NCI-H1092 (cell line): ENCODE measurements around the gene BZW2.

Experiments used
- DNase-seq: peaks from one replicate; lab custom pipeline; 2025; lab: John Stamatoyannopoulos, UW

BZW2 gene

GRCh38 chr7:16645593-16646471, at the start of gene BZW2, which contains the start of gene ANKMY2:
TSS of gene BZW2 (plus strand) at chr7:16646181. CDS start at chr7:16665444, 19,263 bp downstream.
TSS of gene ANKMY2 (minus strand) at chr7:16645754. CDS start at chr7:16645573, 181 bp downstream.
- peak; percentile 96 for DNase-seq

GRCh38 chr7:16598015-16598414, 48.0 kb upstream of the BZW2 start:
- no peak for DNase-seq

GRCh38 chr7:16599860-16600259, 46.1 kb upstream of the BZW2 start:
- DNase-seq, result no peak

- no peak for DNase-seq
Observed at GRCh38 chr7:16603633-16604032, 42.3 kb upstream of the BZW2 start.

GRCh38 chr7:16604054-16604453, 41.9 kb upstream of the BZW2 start:
- DNase-seq, result no peak

- DNase-seq, result no peak
Observed at GRCh38 chr7:16606704-16607103, 39.3 kb upstream of the BZW2 start.

- no peak for DNase-seq
Observed at GRCh38 chr7:16609842-16610450, 36.0 kb upstream of the BZW2 start.

- no peak for DNase-seq
Observed at GRCh38 chr7:16611711-16612110, 34.3 kb upstream of the BZW2 start.

- DNase-seq, result no peak
Observed at GRCh38 chr7:16615228-16615627, 30.8 kb upstream of the BZW2 start.

GRCh38 chr7:16616122-16616521, 29.9 kb upstream of the BZW2 start:
- no peak for DNase-seq

- no peak for DNase-seq
Observed at GRCh38 chr7:16616542-16616941, 29.4 kb upstream of the BZW2 start.

GRCh38 chr7:16619979-16620408, 26.0 kb upstream of the BZW2 start:
- DNase-seq, result no peak

GRCh38 chr7:16626388-16626787, 19.6 kb upstream of the BZW2 start:
- no peak for DNase-seq

GRCh38 chr7:16627236-16627635, 18.7 kb upstream of the BZW2 start:
- DNase-seq, result no peak

- no peak for DNase-seq
Observed at GRCh38 chr7:16630654-16631053, 15.3 kb upstream of the BZW2 start.

GRCh38 chr7:16634271-16634738, 11.7 kb upstream of the BZW2 start:
- DNase-seq, result no peak

- DNase-seq, result no peak
Observed at GRCh38 chr7:16636555-16637101, 9.4 kb upstream of the BZW2 start.

GRCh38 chr7:16637379-16637778, 8.6 kb upstream of the BZW2 start:
- DNase-seq, result no peak

GRCh38 chr7:16638282-16639280, 7.4 kb upstream of the BZW2 start:
- DNase-seq, result no peak

GRCh38 chr7:16644157-16644556, 1.8 kb upstream of the BZW2 start:
- no peak for DNase-seq
